Psoas muscle (tissue), 8 donors: ENCODE results near the gene ERGIC2. TPM values are rescaled to one million over a fixed set of nuclear protein-coding genes. Genes with fewer than 3 reads are reported as not detected.
A peak's percentile ranks its signal among the peaks of the same experiment; 100 is the strongest.

Source experiments
- ATAC-seq, 4 donors: fragments of 200-7000 bp; cut with Tn5 transposase; one replicate each; pipeline ENCODE4 v1.9.1; 2020; ENCODE audit warnings: moderate library complexity in 3 of 4, mild to moderate bottlenecking in 2 of 4
- DNase-seq, 2 donors: peaks; one replicate each; pipeline ENCODE4 v3.0.0-alpha.2; 2020
- H3K27ac ChIP-seq: fragments of 200-600 bp; one replicate; pipeline ENCODE4 v1.8.0; 2022
- H3K27me3 ChIP-seq, 3 donors: fragments of 200-600 bp in 1 of 3; one replicate each; pipeline versions ENCODE4 v1.6.1 to v1.8.0; 2013 to 2022; ENCODE audit warnings: low read length in 2 of 3, mild to moderate bottlenecking in 2 of 3, moderate library complexity in 1 of 3; ENCODE audit not compliant: insufficient read depth in 3 of 3
- H3K36me3 ChIP-seq, 2 donors: fragments of 200-600 bp in 1 of 2; one replicate each; pipeline versions ENCODE4 v1.6.1 to v1.8.0; 2013 to 2022; ENCODE audit warnings: low read depth in 1 of 2, mild to moderate bottlenecking in 1 of 2, moderate library complexity in 1 of 2; ENCODE audit not compliant: insufficient read depth in 1 of 2
- H3K4me1 ChIP-seq: fragments of 200-600 bp; one replicate; pipeline ENCODE4 v1.8.0; 2022
- H3K4me3 ChIP-seq: fragments of 200-600 bp; one replicate; pipeline ENCODE4 v1.8.0; 2022; ENCODE audit warnings: mild to moderate bottlenecking
- H3K9me3 ChIP-seq: fragments of 200-600 bp; one replicate; pipeline ENCODE4 v1.8.0; 2022
- CTCF ChIP-seq: fragments of 200-600 bp; IDR thresholded peaks from one replicate; pipeline ENCODE4 v1.8.0; 2022; ENCODE audit warnings: antibody characterized with exemption
- WGBS, 3 donors: extraction: QIAGEN DNeasy Blood & Tissue Kit; methylation state at CpG; one replicate each; pipeline versions ENCODE4 v1.1.6 to v1.1.7; 2013; 5-methylcytosine and 5-hydroxymethylcytosine counted together
- intact Hi-C, 2 donors: fragments of 100-400 bp; cut with DNase I; formaldehyde crosslinking; loops; one replicate each; pipeline versions ENCODE4 v1.11.0 to v1.14.2; 2022
- polyA plus RNA-seq, 3 donors: library from polyadenylated mRNA; stranded (reverse); fragments of 200-250 nt; gene quantifications; one replicate each; pipeline ENCODE4 v1.2.3, GENCODE V29; 2013
- total RNA-seq, 4 donors: library from RNA; stranded (reverse); fragmentation: NEBNext Ultra II Directional in 2 of 4; extraction: Animal tissue kit (Norgen Biotek cat#: 25700) in 2 of 4; gene quantifications; one replicate each; pipeline versions ENCODE4 v1.2.1 to v1.2.4, GENCODE V29; 2021 to 2023
- donor health status: healthy with polysubstance abuse.
- donor health status: DM: no; HTN: no; CAD: no; lungs with moderate emphysema.
- donor health status: Bipolar disorder and iron deficiency.
- donor health status: healthy.
- donor health status: DM: yes; HTN: yes; CAD: no.
- donor health status: DM: no; HTN: no; CAD: no.
- donor health status: DM: no; HTN: no; CAD: no.
- donor health status: DM: yes; HTN: yes; CAD: no.

Gene ERGIC2
- total and polyA plus RNA-seq, 7 donors = 40.8 to 96.1 (median 68.5) TPM

- Histone ChIP-seq H3K27ac (no peak overlapping the region), H3K27me3 (no peaks in the 10 kb centered on the region), H3K9me3 (no peaks in the 10 kb centered on the region), H3K36me3 (no peaks in the 10 kb centered on the region), H3K4me1 (no peaks in the 10 kb centered on the region), H3K4me3 (no peak overlapping the region)
- no peak for ATAC-seq
- WGBS, 3 donors = 89 to 92% (median 90%) methylated on average over 4 of the region's 4 CpGs
- no peak for TF ChIP-seq CTCF
- no peak for DNase-seq
- intact Hi-C loops = no loop called here
Measured at GRCh38 chr12:29310899-29311298, 70.1 kb downstream of the ERGIC2 start.

- H3K9me3 ChIP-seq = no peaks in the 10 kb centered on the region
- intact Hi-C loops = no loop called here
- no peaks in the 10 kb centered on the region for H3K4me1 ChIP-seq
- no peak for DNase-seq
- no peaks in the 10 kb centered on the region for H3K27me3 ChIP-seq
- WGBS, 3 donors = 60 to 94% (median 86%) methylated on average over 4 of the region's 4 CpGs
- ATAC-seq = no peak
- no peak overlapping the region for H3K4me3 ChIP-seq
- no peaks in the 10 kb centered on the region for H3K36me3 ChIP-seq
- no peak overlapping the region for H3K27ac ChIP-seq
- peak; percentile 14 for TF ChIP-seq CTCF
Measured at GRCh38 chr12:29309320-29309902, 71.6 kb downstream of the ERGIC2 start.

- no peaks in the 10 kb centered on the region for H3K9me3 ChIP-seq
- no peak overlapping the region for H3K27ac ChIP-seq
- TF ChIP-seq CTCF = no peak
- WGBS, 3 donors = 90 to 96% (median 92%) methylated on average over 2 of the region's 2 CpGs
- ATAC-seq (no peak), DNase-seq (no peak)
- no peaks in the 10 kb centered on the region for H3K36me3 ChIP-seq
- no peaks in the 10 kb centered on the region for H3K27me3 ChIP-seq
- no peak overlapping the region for H3K4me3 ChIP-seq
- H3K4me1 ChIP-seq = no peaks in the 10 kb centered on the region
- intact Hi-C loops = no loop called here
Measured at GRCh38 chr12:29306682-29307081, 74.3 kb downstream of the ERGIC2 start.

GRCh38 chr12:29306266-29306665, 74.7 kb downstream of the ERGIC2 start:
- Histone ChIP-seq H3K27me3 (no peaks in the 10 kb centered on the region), H3K4me3 (no peak overlapping the region), H3K4me1 (no peaks in the 10 kb centered on the region), H3K36me3 (no peaks in the 10 kb centered on the region), H3K27ac (no peak overlapping the region), H3K9me3 (no peaks in the 10 kb centered on the region)
- intact Hi-C loops = no loop called here
- no peak for TF ChIP-seq CTCF
- 47 to 98% (median 97%) methylated on average over 2 of the region's 2 CpGs for WGBS, 3 donors
- no peak for DNase-seq
- no peak for ATAC-seq

- DNase-seq (no peak), ATAC-seq (no peak)
- H3K27ac ChIP-seq = no peak overlapping the region
- intact Hi-C loops = loop anchor here in 1 of 2 donors (5.0 kb wide), 1 partner anchor 227 kb away; no protein-coding TSS in a partner anchor
- no peaks in the 10 kb centered on the region for H3K4me1 ChIP-seq
- no peak for TF ChIP-seq CTCF
- H3K4me3 ChIP-seq = no peak overlapping the region
- no peaks in the 10 kb centered on the region for H3K9me3 ChIP-seq
- no peaks in the 10 kb centered on the region for H3K36me3 ChIP-seq
- no peaks in the 10 kb centered on the region for H3K27me3 ChIP-seq
Measured at GRCh38 chr12:29304388-29304787, 76.6 kb downstream of the ERGIC2 start.
